CD4-positive, alpha-beta memory T cell (primary cell): ENCODE data around the gene LIPG. TPM values are rescaled to one million over a fixed set of nuclear protein-coding genes. Genes with fewer than 3 reads are reported as not detected.

Experiments
- CTCF ChIA-PET: fragments of 350-600 bp; sonication (Branson Sonifier 250); formaldehyde crosslinking; loops from one replicate; lab custom pipeline; 2021; ENCODE audit warnings: inconsistent platforms; ENCODE audit not compliant: partially characterized antibody; lab: Charles Lee
- POLR2A ChIA-PET: fragments of 350-600 bp; sonication (Branson Sonifier 250); formaldehyde crosslinking; loops from one replicate; lab custom pipeline; 2021; ENCODE audit not compliant: partially characterized antibody; lab: Charles Lee
- DNase-seq, 5 donors: peaks; one replicate each; pipeline versions ENCODE4 v3.0.0 to v3.0.0-alpha.2; 2020 to 2022; ENCODE audit warnings: mixed read lengths in 1 of 5
- H3K27ac ChIP-seq: one replicate; pipeline ENCODE4 v1.7.0; 2013; ENCODE audit warnings: low read depth, low read length
- H3K27me3 ChIP-seq: 2 replicates; pipeline ENCODE4 v1.7.0; 2013; ENCODE audit warnings: mild to moderate bottlenecking, low read length, moderate library complexity; ENCODE audit not compliant: insufficient read depth
- H3K36me3 ChIP-seq: 2 replicates; pipeline ENCODE4 v1.7.0; 2013; ENCODE audit warnings: mild to moderate bottlenecking, low read length, moderate library complexity; ENCODE audit not compliant: insufficient read depth
- H3K4me1 ChIP-seq: 2 replicates; pipeline ENCODE4 v1.7.0; 2013; ENCODE audit warnings: mild to moderate bottlenecking, low read length, moderate library complexity; ENCODE audit not compliant: insufficient read depth
- H3K4me3 ChIP-seq, 2 donors: one replicate each; pipeline ENCODE4 v1.7.0; 2013; ENCODE audit warnings: low read length in 2 of 2, mild to moderate bottlenecking in 1 of 2
- H3K9me3 ChIP-seq, 2 donors: one replicate each; pipeline ENCODE4 v1.7.0; 2013; ENCODE audit warnings: low read length in 2 of 2, control low read depth in 1 of 2; ENCODE audit not compliant: control insufficient read depth in 1 of 2
- H3K27ac Mint-ChIP-seq, 7 donors: one replicate each; pipeline ENCODE4 v1.8.0; 2020 to 2021; ENCODE audit warnings: mixed read lengths in 7 of 7, mild to moderate bottlenecking in 6 of 7, inconsistent platforms in 3 of 7, moderate library complexity in 3 of 7
- H3K27me3 Mint-ChIP-seq, 2 donors: one replicate each; pipeline ENCODE4 v1.8.0; 2020 to 2021; ENCODE audit warnings: mixed read lengths in 2 of 2
- H3K36me3 Mint-ChIP-seq, 2 donors: one replicate each; pipeline ENCODE4 v1.8.0; 2020 to 2021; ENCODE audit warnings: mixed read lengths in 2 of 2, inconsistent platforms in 1 of 2, mild to moderate bottlenecking in 1 of 2
- H3K4me1 Mint-ChIP-seq, 4 donors: one replicate each; pipeline ENCODE4 v1.8.0; 2020 to 2021; ENCODE audit warnings: mixed read lengths in 4 of 4, mild to moderate bottlenecking in 1 of 4
- H3K4me3 Mint-ChIP-seq, 8 donors: one replicate each; pipeline ENCODE4 v1.8.0; 2020 to 2021; ENCODE audit warnings: mixed read lengths in 8 of 8, mild to moderate bottlenecking in 7 of 8, moderate library complexity in 6 of 8, inconsistent platforms in 3 of 8
- H3K9me3 Mint-ChIP-seq, 8 donors: one replicate each; pipeline ENCODE4 v1.8.0; 2020 to 2021; ENCODE audit warnings: mixed read lengths in 8 of 8, mild to moderate bottlenecking in 5 of 8, inconsistent platforms in 3 of 8, moderate library complexity in 1 of 8
- intact Hi-C: fragments of 100-400 bp; cut with micrococcal nuclease; formaldehyde crosslinking; loops from one replicate; pipeline ENCODE4 v1.15.1; 2023
- polyA plus RNA-seq, 2 donors: library from polyadenylated mRNA; unstranded; fragments of 300-500 nt; fragmentation: Illumina TruSeq; gene quantifications; one replicate each; pipeline ENCODE4 v1.2.3, GENCODE V29; 2021
- total RNA-seq, 2 experiments: library from RNA; stranded (reverse); gene quantifications; one replicate each; pipeline ENCODE4 v1.2.3, GENCODE V29; 2021

The LIPG gene
- total and polyA plus RNA-seq, 4 experiments from 2014 or later = not detected

DNA sequence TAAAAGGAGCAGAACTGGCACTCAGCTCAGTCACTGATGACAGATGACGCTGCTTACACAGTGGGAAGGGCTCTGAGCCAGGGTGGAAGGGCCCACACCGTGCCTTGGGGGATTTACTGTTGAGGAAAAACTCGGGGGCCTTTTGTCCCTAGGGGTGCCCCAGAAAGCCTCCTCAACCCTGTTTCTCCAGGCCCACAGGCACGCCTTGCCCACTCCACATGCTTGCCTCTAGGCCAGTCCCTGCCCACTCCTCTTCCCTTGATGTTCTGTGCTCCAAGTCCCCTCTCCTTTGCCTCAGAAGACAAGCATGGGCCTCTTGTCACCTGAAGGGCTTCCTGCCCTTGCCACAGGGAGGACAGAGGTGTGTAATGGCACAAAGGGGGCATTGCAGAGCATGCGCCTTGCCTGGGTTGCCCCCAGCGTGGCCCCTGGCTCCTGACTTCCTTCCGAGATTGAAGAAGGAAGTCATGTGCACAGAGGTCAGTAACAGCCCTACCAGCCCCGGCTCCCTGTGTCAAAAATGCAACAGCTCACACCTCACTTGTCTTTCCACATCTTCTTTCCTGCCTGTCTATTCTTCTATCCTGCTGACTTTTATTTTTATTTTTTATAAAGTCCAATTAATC, 65.1 kb downstream of the LIPG start:
- Histone ChIP-seq H3K4me1 (no peaks in the 10 kb centered on the region), H3K27me3 (no peaks in the 10 kb centered on the region), H3K27ac (no peak overlapping the region), H3K9me3 (no peaks in the 10 kb centered on the region), H3K36me3 (no peaks in the 10 kb centered on the region), H3K4me3 (no peak overlapping the region)
- Mint-ChIP-seq H3K27ac (no peak overlapping the region), H3K4me1 (no peaks in the 10 kb centered on the region), H3K27me3 (peaks cover 11 to 20% of the 10 kb centered on the region in 2 donors), H3K9me3 (no peaks in the 10 kb centered on the region), H3K36me3 (no peaks in the 10 kb centered on the region), H3K4me3 (no peak overlapping the region)
- intact Hi-C loops = no loop called here
- no peak for DNase-seq
- ChIA-PET CTCF (no interaction called here), POLR2A (no interaction called here)

DNA sequence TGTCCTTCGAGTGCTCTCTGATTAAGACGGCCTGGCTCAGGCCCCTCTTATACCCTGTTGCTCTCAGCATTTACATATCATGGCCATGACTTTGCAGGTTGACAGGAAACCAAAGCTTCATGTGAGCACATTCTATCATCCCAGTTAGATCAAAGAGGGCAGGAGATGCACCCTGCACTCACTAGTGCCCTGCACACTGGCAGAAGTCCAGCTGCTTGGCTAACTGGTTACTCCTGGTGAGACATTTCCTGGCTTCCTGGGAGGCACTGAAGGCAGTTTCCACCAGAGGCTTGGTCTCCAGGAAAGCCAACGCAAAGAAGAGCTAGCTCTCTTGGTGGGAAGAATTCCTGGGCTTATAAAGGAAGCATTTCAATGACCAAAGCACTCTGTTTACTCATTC, 66.3 kb downstream of the LIPG start:
- ChIA-PET POLR2A (no interaction called here), CTCF (no interaction called here)
- Mint-ChIP-seq H3K4me1 (no peaks in the 10 kb centered on the region), H3K4me3 (no peak overlapping the region), H3K9me3 (no peaks in the 10 kb centered on the region), H3K27me3 (peaks cover 10 to 19% of the 10 kb centered on the region in 2 donors), H3K36me3 (no peaks in the 10 kb centered on the region), H3K27ac (no peak overlapping the region)
- H3K27me3 ChIP-seq = no peaks in the 10 kb centered on the region
- H3K4me3 ChIP-seq = no peak overlapping the region
- no peaks in the 10 kb centered on the region for H3K36me3 ChIP-seq
- intact Hi-C loops = no loop called here
- no peak overlapping the region for H3K27ac ChIP-seq
- H3K9me3 ChIP-seq = no peaks in the 10 kb centered on the region
- H3K4me1 ChIP-seq = no peaks in the 10 kb centered on the region
- no peak for DNase-seq

DNA sequence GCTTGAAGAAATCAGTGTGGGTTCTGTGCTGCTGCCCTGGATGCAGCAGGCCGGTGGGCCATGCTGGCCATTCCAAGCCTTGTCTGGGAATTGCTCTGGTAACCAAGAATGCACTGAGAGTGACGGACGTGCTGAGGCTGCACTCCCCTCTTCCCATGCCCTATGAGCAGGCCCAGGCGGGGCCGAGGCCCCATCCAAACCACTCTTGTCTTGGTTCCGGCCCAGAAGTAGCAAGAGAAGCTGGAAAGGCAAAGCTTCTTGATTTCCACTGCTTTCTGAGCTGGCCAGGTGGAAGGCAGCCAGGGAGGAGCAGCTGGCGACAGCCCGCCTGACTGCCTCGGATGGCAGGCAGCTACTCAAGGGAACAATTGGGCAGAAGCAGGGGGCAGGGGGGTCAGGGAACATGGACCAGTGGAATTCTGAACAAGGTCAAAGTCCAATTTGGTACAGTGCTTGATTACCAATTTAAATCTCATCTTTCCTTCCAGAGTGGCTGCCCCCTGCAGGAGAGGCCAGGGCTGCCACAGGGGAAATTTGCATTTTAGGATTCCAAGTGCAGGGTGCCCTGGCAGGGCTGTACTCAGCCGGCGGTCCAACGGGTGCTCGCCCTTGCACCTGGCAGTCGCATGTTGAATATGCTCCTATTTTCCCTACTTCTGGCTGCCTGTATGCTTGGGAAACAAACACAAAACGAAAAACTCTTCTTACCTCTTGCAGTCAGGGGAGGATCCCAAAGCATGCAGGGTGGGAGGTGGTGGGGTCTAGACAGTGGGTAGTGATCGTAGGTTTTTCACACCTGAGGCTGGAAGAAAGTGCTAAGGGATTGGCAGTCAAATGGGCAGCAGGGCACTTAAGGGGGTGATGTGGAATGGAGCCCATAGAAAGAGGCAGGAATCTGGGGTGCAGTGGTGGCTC, 67.3 kb downstream of the LIPG start:
- Mint-ChIP-seq H3K9me3 (no peaks in the 10 kb centered on the region), H3K36me3 (no peaks in the 10 kb centered on the region), H3K27me3 (peaks cover 6 to 21% of the 10 kb centered on the region in 2 donors), H3K27ac (no peak overlapping the region), H3K4me1 (no peaks in the 10 kb centered on the region), H3K4me3 (no peak overlapping the region)
- ChIA-PET CTCF (no interaction called here), POLR2A (no interaction called here)
- Histone ChIP-seq H3K27ac (no peak overlapping the region), H3K27me3 (no peaks in the 10 kb centered on the region), H3K4me3 (no peak overlapping the region), H3K4me1 (no peaks in the 10 kb centered on the region), H3K9me3 (no peaks in the 10 kb centered on the region), H3K36me3 (no peaks in the 10 kb centered on the region)
- intact Hi-C loops = no loop called here
- DNase-seq = no peak

DNA sequence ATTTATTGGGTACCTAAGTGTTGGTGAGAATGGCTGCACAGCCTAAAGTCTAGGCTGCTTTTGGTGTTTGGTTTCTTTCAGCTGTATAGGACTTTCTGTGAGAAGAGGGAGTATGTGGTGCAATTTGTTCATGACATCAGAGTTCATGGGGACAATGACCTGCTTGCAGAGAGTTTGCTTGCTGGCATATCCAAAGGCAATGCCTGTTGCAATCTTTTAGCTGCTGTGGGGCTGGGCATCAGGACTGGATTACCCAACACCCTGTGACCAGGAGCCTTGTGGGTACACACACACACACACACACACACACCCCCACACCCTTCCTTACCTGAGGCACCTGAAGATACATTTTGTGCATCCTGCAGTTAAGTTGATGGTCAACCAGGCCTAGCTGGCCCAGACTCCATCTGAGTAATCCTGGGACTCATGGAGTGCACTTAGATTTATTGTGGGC, 68.4 kb downstream of the LIPG start:
- no peak overlapping the region for H3K27ac ChIP-seq
- ChIA-PET CTCF (no interaction called here), POLR2A (no interaction called here)
- H3K27me3 Mint-ChIP-seq = peaks cover 1 to 13% of the 10 kb centered on the region in 2 donors
- H3K4me1 Mint-ChIP-seq = no peaks in the 10 kb centered on the region
- H3K9me3 Mint-ChIP-seq = no peaks in the 10 kb centered on the region
- H3K4me1 ChIP-seq = no peaks in the 10 kb centered on the region
- intact Hi-C loops = no loop called here
- no peaks in the 10 kb centered on the region for H3K36me3 ChIP-seq
- no peak overlapping the region for H3K27ac Mint-ChIP-seq
- H3K4me3 Mint-ChIP-seq = no peak overlapping the region
- no peaks in the 10 kb centered on the region for H3K27me3 ChIP-seq
- DNase-seq = no peak
- H3K9me3 ChIP-seq = no peaks in the 10 kb centered on the region
- H3K4me3 ChIP-seq = no peak overlapping the region
- no peaks in the 10 kb centered on the region for H3K36me3 Mint-ChIP-seq

DNA sequence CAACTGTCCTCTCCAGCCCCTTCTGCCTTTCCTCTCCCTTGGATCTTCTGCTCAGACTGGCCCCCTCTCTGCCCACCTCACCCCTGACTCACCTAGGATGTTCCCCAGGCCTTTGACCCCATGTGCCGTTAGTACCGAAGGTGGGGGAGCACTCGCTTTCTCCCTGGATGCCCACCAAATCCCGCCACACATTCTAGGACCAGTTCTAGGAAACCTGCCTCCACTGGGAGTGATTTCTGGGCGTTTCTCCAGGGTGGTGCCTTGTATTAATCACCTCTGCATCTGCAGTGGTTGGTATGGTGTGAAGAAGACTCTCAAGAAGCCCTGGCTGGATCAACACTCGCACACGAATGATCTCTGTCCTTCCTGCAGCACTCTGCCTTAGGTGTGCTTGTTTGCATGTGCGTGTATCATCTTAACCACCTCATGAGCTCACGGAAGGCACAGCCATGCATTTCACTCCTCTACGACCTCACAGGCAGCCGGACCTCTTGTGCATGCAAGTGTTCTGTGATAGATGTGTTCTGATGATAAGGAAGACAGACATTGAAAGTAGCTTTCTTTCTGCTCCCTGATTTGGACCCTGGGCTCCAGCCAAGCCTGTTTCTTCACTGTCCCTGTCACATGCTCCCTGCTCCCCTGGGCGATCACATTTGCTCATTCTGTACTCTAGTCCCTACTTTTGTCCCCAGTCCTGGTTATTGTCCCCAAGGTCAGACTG, 69.4 kb downstream of the LIPG start:
- Histone ChIP-seq H3K4me3 (no peak overlapping the region), H3K27ac (no peak overlapping the region), H3K4me1 (no peaks in the 10 kb centered on the region), H3K9me3 (no peaks in the 10 kb centered on the region), H3K36me3 (no peaks in the 10 kb centered on the region), H3K27me3 (no peaks in the 10 kb centered on the region)
- no peak overlapping the region for H3K4me3 Mint-ChIP-seq
- no peaks in the 10 kb centered on the region for H3K4me1 Mint-ChIP-seq
- DNase-seq = no peak
- H3K27me3 Mint-ChIP-seq = peaks cover 1 to 17% of the 10 kb centered on the region in 2 donors
- CTCF ChIA-PET = no interaction called here
- peak overlapping the region in 2 of 7 donors; percentile 18 to 31 for H3K27ac Mint-ChIP-seq
- intact Hi-C loops = no loop called here
- H3K9me3 Mint-ChIP-seq = no peaks in the 10 kb centered on the region
- no peaks in the 10 kb centered on the region for H3K36me3 Mint-ChIP-seq
- POLR2A ChIA-PET = no interaction called here

DNA sequence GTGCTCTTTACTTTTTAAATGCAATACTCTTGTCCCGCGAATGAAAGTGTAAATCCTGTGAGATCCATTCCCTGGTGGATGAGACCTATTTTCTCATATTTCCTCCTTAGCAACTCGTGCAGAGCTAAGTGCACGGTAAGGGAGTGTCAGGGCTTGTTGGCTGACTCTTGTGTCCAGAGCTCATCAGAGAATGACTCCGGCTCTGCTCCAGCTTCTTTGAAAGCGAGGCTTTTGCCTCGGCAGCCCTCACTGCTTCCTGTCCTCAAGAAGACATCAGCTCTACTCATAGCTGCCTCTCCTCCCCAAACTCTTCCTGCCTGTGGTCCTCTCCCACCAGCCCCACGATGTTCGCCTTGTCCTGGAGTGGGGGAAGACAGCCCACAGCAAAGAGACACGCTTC, 70.7 kb downstream of the LIPG start:
- H3K36me3 ChIP-seq = no peaks in the 10 kb centered on the region
- no peak overlapping the region for H3K27ac ChIP-seq
- Mint-ChIP-seq H3K4me1 (no peaks in the 10 kb centered on the region), H3K27me3 (peaks cover 3 to 17% of the 10 kb centered on the region in 2 donors), H3K9me3 (no peaks in the 10 kb centered on the region), H3K36me3 (no peaks in the 10 kb centered on the region), H3K4me3 (no peak overlapping the region), H3K27ac (no peak overlapping the region)
- H3K9me3 ChIP-seq = no peaks in the 10 kb centered on the region
- ChIA-PET POLR2A (no interaction called here), CTCF (no interaction called here)
- no peak for DNase-seq
- no peaks in the 10 kb centered on the region for H3K4me1 ChIP-seq
- no peak overlapping the region for H3K4me3 ChIP-seq
- intact Hi-C loops = no loop called here
- H3K27me3 ChIP-seq = no peaks in the 10 kb centered on the region

DNA sequence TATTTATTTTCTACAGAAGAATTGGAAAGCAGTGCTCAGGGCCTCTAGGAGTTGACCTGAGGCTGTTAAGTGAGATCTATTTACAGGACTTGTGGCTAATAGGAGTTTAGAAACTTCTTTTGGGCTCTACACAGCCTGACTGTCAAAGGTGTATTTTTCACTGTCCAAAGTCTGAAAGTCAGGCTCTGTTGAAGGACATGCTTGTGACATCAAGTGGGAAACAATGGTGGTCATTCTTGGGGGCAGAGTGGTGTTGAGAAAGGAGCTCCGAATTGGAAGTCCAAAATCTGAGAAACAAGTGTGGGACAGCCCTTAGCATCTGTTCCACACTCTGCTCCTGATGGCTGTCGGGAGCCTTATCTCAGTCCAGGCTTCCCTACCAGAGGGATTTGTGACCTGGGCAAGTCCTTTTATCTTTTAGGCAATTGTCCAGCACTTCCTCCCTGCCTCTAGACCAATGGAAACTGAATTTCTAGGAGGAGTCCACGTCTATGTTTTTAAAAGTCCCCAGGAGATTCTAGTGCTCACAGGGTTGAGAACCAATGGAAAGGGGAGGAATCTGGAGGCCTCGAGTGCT, 76.4 kb downstream of the LIPG start:
- ChIA-PET CTCF (no interaction called here), POLR2A (no interaction called here)
- H3K27ac ChIP-seq = no peak overlapping the region
- H3K27me3 ChIP-seq = no peaks in the 10 kb centered on the region
- Mint-ChIP-seq H3K9me3 (peaks cover 0 to 2% (median 0%) of the 10 kb centered on the region in 8 donors), H3K27me3 (peaks cover 10 to 16% of the 10 kb centered on the region in 2 donors), H3K4me1 (no peaks in the 10 kb centered on the region), H3K36me3 (no peaks in the 10 kb centered on the region), H3K4me3 (no peak overlapping the region), H3K27ac (no peak overlapping the region)
- intact Hi-C loops = no loop called here
- H3K36me3 ChIP-seq = no peaks in the 10 kb centered on the region
- no peaks in the 10 kb centered on the region for H3K9me3 ChIP-seq
- H3K4me3 ChIP-seq = no peak overlapping the region
- H3K4me1 ChIP-seq = no peaks in the 10 kb centered on the region
- DNase-seq = no peak
